SK-N-MC (cell line): ENCODE measurements around the gene GLTPD2.
"Not testable (repeated sequence)": the region's sequence is repeated elsewhere in the genome, so short reads cannot be mapped to it uniquely, and the experiment has no call there.

Experiments
- EZH2 ChIP-seq: fragments of 200-600 bp; sonication (generic); IDR thresholded peaks from one replicate; pipeline ENCODE4 v1.6.1; 2017; ENCODE audit warnings: antibody characterized with exemption
- POLR2AphosphoS5 ChIP-seq: IDR thresholded peaks from 2 replicates; pipeline ENCODE4 v1.6.1; 2012; ENCODE audit warnings: mild to moderate bottlenecking, low read depth, low read length, borderline replicate concordance

DNA sequence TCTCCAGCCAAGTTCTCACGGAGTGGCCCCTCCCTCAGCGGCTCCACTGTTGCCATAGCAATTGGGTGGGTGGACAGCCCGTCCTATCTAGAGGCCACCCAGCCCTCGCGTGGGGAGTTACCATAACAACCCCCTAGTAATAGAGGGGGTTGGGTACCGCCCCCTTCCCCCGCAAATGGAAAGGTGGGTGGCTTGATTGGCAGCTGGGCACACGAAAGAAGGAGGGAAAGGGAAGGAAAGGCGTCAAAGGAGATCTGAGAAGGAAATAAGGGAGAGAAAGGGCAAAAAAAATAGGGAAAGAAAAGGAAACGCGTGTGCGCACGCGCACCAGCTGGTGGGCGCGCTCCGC lies 44.0 kb downstream of the GLTPD2 start:
- not testable (repeated sequence) for TF ChIP-seq EZH2, POLR2AphosphoS5
